Activated CD4-positive, alpha-beta T cell treated with anti-CD3 and anti-CD28 coated beads, Interleukin-10, Interleukin-2, amounts not matched to agents 100 ng/mL and 50 ng/mL, durations not matched to agents 16 hours and 8 hours (primary cell): ENCODE measurements around the gene NUDT1.

Experiments
- DNase-seq: peaks from one replicate; pipeline ENCODE4 v3.0.0-alpha.2; 2020

Gene NUDT1

DNA sequence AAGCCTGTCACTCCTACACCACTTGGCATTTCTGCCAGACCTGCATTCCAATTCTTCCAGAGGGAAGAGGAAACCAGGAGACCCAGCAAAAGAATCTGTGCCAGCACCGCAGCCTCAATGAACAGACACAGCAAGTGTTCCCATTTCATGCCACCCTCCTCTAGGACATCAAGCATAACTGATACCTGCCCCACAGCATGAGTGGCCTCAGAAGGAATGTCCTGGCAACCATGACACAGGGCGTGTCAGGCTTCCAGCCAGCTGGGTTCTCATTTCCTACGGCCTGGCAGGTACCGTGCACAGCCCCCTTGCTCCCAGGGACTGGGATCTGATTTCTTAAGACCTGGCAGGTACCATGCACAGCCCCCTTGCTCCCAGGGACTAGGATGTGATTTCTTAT, 17.1 kb upstream of the NUDT1 start:
- DNase-seq = no peak

DNA sequence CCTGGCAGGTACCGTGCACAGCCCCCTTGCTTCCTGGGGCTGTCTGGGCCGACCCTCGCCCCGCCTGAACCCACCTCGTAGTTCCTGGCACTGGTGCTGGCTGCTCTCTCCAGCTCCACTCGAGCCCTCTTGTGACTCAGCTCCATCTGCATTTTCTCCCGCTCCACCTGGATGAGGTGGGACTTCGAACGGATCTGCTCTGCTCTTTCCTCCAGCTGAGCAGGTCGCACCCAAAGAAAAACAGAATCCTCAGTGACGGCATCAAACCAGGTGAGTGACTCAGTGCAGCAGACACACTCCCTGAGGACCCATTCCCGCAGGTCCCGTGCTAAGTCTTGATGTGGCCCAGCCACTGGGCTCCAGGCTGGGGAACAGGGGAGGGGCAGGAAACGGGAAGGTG, 16.7 kb upstream of the NUDT1 start:
- no peak for DNase-seq

DNA sequence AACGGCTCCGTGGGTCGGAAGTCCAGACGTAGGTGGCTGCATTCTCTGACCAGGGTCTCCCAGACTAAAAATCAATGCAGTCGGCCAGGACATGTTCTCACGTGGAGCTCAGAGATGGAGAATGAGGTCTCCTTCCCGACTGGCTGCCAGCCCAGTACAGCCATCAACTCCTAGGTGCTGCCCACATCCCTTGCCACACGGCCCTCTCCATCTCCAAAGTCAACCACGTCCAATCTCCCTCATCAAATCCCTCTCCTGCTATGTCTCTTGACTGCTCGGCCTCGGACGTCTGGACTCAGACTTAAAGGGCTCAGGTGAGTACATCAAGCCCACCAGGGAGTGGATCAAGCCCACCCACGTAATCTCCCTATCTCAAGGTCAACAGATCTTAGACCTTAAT, 16.2 kb upstream of the NUDT1 start:
- DNase-seq = no peak

DNA sequence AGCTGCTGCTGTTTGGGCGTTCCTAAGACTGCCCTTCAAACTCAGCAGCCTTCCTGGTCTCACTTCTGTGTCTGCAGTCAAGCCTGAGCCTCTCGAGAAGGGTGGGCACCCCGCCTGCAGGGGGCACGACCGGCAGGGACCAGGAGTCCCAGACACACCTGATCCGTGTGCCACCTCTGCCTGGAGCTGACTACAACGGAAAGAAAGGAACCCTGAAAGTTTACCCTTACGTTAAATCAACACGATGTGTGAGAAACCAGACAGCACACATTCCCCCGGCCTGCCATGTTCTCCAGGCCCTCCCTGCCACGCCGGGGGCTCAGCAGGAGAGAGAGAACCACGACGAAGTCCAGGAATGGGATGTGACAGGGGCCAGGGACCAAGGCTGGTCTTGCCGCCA, 14.3 kb upstream of the NUDT1 start:
- no peak for DNase-seq

DNA sequence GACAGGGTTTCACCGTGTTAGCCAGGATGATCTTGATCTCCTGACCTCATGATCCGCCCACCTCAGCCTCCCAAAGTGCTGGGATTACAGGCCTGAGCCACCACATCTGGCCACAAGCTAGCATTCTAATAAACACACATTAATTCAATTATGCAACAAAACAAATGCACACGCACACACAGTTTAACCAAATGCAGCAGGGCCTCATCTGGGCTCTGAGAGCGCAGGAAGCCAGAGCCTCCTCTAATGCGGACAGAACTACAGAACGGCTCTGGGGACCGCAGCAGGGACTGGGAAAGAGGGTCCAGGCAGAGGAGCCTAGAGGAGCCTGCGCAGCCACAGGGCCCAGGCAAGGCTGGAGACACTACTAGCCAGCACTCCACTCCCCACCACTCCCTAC, 13.1 kb upstream of the NUDT1 start:
- no peak for DNase-seq

DNA sequence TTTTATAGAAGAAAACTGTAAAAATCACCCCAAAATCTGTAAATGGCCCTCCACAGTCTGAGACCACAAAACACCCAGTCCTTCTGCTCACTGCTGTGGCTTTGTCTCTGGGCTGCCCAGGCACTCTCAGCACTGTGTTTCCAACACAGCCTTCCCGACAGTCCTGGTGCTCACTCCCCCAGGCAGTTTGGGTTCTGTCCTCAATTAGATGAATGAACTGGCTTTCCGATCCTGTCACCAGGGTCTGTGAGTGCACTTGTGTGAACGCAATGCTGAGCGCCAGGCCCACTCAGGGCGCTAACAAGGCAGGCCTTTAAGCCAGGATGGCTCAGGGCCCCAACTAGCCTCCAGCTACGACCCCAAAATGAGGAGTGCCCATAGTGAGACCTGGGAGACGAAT, 12.6 kb upstream of the NUDT1 start:
- DNase-seq = no peak

DNA sequence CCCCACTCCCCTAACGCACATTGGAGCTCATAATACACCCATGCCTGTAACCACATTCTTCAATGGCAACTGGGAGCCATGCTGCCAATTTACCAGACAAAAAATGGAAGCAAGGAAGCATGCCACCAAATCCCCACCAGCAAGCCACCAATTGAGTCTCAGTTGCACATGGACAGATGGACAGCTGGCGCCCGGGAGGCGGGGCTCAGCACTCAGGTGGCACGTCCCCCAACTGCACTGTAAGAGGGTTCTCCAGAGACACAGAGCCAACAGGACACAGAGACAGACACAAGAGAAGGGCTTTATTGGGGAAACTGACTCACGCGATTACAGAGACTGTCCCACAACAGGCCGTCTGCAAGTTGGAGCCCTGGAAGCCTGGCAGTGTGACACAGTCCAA, 11.8 kb upstream of the NUDT1 start:
- no peak for DNase-seq

DNA sequence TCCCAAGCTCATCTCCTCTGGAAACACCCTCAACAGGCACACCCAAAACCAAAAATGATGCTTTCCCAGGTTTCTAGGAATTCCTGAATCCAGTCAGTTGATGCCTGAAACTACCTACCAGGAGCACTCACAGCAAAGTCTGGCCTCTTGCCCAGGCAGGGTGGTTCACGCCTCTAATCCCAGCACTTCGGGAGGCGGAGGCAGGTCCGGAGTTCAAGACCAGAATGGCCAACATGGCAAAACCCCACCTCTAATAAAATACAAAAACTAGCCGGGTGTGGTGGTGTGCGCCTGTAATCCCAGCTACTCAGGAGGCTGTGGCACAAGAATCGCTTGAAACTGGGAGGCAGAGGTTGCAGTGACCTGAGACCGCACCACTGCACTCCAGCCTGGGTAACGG, 11.1 kb upstream of the NUDT1 start:
- no peak for DNase-seq

DNA sequence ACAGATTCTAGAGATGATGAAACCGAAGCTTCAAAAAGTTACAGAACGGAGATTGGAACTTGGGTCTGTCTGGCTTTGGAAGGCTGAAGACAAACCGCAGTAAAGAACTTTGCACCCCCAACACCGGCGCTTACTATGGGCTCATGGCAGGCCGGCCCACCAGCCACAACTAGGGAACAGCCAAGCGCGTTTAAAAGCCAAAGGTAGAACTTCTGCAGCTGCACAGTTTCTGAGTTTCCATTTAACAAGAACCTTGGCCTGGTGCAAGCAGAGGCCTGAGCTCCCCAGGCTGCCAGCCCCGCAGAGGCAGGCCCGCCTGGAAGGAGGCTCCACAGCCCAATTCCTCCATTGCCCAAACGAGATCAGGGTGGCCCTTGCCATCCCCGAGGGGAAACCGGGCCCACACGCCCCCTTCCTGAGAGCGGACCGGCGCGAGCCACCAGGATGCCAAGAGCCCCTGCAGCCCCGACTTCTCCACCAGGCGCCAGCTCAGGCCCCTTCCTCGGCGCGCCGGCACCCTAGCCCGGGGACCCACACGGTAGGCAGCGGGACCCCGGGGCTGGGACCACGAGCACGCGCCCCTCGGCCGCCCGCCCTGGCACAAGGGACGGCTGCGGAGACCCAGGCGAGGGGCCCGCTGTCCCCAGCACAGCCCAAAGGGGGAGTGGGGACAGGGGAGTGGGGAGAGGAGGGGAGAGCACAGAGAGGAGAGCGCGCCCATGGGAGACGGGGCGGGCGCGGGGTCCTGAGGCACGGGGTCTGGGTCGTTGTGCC, 9.8 kb upstream of the NUDT1 start:
- peak; percentile 31 for DNase-seq

DNA sequence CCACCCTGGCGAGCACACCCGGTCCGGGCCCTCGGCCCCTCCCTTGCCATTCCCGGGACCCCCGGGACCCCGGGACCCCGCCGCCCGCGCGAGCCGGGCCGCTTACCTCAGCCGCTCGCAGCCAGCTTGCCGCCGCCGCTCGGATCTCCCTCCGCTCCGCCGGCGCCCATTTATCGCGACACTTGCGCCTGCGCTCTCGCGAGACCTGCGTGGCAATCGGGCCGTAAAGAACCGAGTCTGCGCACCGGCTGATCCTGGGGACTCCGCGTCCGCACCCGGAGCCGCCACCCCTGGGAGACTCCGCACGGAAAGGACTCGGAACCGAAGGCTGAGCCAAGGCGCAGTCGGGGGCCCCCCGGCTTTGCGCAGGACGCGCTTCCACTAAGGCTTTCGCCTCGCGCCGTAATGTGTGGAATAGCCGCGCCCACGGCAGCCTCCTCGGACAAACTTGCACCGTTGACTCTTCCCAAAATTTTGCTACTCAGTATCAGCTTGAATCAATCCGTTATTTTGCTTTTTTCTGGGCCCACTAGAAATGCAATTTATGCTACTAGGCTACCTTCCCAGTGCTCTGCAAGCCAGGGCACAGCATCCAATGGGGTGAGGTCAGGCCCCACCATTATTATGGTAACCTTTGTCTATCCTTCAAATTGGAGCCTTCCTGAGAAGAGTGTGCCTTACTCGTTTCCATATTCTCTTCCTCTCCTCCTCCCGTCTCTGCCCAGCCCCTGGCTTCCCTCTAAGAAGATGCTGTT, 9.1 kb upstream of the NUDT1 start, which contains the start of gene MAD1L1:
Gene MAD1L1, minus strand, starts transcription at position 180 of the 755 bp plus-strand sequence. CDS start 2,812 bp downstream, outside the sequence.
- DNase-seq = peak; percentile 91

DNA sequence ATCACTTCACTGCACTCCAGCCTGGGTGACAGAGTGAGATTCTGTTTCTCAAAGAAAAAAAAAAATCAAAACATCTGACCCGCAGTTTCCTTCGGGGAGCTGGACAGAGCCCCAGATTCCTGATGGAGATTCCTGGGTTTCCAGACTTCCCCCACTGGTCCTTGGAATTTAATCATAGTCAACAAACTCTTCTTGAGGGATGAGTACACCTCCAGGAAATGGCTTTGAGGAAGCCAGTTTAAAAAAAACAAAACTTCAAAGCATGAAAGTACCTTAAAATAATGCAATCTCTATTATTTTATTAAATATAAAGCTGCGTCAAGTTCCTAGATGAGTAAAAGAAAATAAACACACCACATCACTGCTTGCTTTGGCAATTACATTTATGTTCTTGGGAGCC, 8.1 kb upstream of the NUDT1 start:
- DNase-seq = no peak

DNA sequence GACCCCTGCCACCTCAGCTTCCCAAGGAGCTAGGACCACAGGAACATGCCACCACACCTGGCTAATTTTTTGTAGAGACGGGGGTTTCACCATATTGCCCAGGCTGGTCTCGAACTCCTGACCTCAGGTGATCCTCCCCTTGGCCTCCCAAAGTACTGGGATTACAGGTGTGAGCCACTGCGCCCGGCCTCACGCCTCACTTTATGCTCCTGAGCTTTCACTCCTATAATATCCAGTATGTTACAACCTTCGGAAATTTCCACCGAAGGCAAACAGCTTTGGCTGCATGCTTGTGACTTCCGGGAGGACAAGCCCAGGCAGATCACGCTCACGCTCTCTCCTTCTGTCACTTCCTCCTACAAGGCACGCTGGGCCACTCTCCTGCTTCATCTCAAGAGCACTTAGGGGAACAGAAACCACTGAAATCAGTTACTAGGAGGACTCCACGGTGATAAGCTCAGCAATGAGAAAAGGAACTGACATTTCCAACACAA, 4.9 kb upstream of the NUDT1 start:
- DNase-seq = no peak

DNA sequence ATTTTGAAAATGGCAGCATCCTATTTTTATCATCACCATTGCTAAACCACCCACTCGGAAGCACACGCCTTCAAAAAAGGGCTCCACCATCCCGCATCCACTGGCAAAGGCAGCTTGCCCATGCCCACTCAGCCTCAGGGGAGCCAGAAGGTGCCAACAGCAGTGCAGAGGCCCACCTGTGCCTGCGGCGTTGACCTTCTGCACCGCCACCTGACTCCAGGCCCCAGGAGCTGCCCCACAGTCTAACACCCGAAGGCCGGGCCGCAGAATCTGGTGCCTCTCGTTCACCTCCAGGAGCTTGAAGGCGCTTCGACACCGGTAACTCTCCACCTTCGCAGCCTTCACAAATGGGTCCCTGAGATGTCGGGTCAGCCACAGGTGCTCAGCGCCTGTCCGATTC, 2.8 kb upstream of the NUDT1 start:
- DNase-seq = no peak

DNA sequence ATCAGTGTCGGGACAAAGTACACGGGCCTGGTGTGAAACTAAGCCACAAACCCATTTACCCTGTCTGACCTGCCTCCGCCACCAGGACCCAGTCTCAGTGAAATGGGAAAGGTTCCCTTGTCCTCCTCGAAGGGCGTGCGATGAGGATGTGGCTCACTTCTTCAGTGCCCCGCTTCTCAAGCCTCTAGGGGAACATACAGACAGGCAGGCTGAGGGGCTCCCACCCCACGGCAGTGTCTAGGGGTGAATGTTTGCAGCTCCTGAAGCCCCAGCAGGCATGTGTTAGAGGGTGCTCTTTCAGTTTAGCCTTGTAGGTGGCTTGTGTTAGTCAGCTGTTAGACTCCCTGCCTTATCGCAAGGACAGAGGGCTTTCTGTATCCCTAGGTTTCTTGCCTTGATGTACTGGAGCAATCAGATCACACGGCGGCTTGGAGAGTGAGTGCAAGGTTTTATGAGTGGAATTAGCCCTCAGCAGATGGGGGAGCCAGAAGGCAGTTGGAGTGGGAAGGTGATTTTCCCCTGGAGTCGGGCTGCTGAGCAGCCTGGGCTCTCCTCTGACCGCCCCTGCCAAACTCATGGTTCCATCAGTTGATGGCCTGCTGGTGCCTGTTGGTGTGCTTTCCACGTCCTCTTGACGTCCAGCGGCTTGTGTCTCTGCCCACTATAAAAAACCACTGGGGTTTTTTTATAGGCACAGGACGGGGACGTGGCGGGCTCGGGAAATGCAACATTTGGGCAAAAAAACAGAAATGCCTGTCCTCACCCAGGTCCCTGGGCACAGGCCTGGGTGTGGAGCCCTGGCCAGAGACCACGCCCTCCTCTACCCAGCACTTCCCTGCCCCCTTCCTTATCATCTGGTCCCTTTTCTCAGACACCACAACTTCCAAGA, 759 bp downstream of the NUDT1 start:
- peak; percentile 26 for DNase-seq

DNA sequence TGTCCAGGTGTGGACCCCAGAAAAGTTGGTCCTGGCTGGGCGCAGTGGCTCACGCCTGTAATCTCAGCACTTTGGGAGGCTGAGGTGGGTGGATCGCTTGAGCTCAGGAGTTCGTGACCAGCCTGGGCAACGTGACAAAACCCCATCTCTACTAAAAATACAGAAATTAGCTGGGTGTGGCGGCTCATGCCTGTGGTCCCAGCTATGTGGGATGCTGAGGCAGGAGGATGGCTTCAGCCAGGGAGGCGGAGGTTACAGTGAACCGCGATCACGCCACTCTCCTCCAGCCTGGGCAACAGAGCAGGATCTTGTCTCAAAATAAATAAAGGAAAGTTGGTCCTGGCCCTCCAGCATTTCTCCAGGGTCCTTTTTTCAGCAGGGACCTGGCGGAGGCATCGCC, 1.4 kb downstream of the NUDT1 start:
- DNase-seq = no peak

DNA sequence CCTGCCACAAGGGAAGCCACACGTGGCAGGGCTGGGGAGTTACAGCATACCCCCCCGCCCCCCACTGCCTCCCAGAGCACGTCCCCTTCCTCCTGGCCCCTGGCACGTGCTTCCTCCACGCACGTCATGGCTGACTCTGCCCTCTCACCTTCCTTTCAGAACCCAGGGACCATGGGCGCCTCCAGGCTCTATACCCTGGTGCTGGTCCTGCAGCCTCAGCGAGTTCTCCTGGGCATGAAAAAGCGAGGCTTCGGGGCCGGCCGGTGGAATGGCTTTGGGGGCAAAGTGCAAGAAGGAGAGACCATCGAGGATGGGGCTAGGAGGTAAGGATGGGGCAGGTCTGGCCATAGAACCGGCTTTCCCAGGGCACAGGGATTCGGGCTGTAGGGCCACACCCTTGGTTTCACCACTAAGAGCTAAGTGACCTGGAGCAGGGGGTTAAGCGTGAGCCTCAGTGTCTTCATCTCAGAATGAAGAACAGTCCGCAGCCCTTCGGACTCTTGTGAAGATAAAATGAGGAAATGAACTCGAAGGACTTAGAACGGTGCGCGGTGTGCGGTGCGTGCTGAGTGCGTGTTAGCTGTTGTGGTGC, 2.5 kb downstream of the NUDT1 start:
- no peak for DNase-seq

DNA sequence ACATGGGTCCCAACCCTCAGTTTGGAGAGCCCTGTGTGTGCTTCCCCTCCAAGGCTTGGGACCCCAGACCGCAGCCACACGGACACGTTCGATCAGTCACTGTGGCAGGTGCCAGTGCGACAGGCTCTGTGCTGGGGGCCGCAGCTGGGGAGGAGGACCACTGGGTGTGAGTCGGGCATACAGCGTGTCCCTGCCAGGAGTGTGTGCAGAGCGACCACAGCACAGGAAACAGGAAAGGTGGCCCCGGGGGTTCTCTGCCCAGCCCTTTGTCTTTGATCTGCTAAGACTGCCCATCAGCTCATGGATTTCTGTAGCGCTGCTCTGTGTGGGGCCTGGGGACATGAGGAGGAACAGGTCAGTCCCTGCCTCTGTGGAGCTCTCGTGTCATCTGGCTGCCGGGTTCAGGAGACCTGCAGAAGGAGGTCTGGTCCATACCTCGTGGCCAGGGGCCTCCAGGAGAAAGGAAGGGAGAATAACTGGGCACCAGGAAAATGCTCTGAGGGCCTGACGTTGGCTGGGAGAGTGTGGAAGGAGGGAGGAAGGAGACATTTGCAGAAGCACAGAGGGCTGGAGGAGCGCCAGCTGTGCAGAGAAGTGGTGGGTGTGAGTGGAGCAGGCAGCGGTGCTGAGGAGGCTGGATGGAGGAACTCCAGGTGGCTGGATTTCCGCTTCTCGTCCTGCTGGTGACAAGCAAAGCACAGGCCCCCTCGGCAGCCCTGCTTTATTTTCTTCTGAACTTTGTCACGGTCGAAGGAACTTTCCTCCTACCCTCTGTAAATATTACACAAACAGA, 4.1 kb downstream of the NUDT1 start:
- no peak for DNase-seq

DNA sequence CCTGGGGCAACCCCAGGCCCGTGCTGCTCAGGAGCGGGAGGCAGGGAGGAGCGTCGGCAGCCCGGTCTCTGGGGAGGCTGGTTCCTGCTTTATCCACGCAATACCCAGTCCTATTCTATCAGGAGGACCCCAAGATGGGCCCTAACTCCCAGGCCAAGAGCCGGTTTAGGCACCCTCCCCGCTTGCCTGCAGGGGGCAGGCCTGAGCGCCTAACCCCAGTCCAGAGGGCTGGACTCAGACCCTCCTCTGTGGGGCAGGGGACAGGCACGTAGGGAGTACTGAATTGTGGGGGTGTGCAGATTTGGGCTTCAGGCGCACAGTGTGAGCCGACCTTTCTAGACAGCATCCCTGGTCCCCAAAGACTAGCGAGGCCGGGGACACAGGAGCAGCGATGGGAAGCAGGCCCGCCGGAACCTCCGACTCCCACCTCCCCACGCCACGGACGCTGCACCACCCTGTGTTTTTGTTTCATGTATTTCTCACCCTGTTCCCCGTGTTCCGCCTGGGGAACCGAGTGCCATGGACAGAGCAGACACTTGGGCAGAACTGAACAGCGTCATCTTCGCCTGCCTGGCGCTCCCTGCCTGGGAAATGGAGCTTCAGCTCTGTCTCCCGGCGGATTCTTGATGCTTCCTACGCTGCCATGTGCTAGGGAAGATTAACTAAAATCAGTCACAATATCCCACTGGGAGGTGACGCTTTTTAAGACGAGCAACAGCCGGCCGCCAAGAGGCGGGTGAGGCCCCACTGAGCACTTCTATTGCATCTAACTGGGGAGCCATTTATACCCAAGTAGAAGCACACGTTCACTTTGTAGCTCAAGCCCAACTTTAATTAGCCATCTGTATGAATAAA, 5.3 kb downstream of the NUDT1 start:
- peak; percentile 47 for DNase-seq

DNA sequence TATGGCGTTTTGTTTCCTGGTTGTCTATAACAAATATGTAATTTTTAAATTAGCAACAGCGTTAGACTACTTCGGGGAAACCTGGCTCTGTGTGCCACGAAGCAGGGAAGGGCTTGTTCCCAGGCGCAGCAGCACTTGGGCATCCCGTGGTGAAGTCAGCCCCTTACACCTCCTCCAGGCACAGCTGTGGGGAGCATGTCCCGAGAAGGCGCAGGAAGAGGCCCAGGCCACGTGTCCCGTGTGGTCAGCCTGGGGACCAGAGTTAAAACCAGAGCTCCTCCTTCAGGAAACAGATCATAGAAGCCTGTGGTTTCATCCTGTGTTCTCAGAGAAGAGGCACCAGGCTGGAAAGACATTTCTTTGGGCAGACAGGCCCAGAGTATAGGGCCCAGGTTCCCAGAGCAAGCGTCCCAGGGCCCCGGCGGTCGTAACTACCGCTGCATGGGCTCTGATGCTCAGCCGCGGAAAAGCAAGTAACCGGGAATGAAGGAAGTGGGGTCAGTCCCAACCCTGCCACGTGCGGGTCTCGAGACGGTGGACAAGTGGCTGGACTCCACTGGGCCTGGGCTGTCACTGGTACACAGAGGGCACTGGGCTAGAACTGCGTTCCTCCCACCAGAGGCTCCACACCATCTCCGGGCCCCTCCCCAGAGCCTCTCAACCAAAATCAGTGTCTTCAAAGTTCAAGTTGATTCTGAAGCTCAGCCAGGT, 7.1 kb downstream of the NUDT1 start:
- DNase-seq = peak; percentile 70

DNA sequence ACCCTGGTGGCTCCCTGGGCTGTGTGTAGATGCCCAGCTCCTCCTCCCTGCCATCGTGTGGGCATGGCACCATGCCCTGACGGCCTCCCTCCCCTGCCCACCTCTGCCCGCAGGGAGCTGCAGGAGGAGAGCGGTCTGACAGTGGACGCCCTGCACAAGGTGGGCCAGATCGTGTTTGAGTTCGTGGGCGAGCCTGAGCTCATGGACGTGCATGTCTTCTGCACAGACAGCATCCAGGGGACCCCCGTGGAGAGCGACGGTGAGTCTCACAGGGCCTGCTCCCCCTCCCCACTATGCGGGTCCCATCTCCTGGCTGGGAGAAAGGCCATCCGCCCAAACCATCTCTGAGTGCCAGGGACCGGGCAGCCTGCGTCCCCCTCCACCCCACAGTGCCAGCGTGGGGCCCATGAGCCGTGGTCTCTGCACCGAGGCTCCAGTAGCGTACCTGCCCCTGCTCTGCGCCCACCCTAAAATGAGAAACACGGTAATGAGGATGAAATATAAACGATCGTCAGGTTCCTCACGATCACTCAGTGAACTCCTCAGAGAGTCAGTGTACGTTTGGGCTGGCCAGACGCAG, 7.8 kb downstream of the NUDT1 start:
- DNase-seq = no peak
